Tongue (tissue), 2 donors: ENCODE measurements around the gene FAM204A. TPM values are rescaled to one million over a fixed set of nuclear protein-coding genes. Genes with fewer than 3 reads are reported as not detected.

ENCODE experiments used
- DNase-seq: peaks from one replicate; pipeline ENCODE4 v3.0.0-alpha.2; 2015
- total RNA-seq: library from RNA; depleted of rRNA; stranded (reverse); fragments of >200 nt; gene quantifications from one replicate; pipeline ENCODE4 v1.2.3, GENCODE V29; 2014

Gene FAM204A
- total RNA-seq, result 47.3 TPM

- DNase-seq, result peak; percentile 98
Observed at GRCh38 chr10:118341791-118342637, at the start of gene FAM204A. Gene FAM204A (minus strand): TSS chr10:118342324. CDS start chr10:118336415, 5,909 bp downstream.

GRCh38 chr10:118383699-118384098, 41.6 kb upstream of the FAM204A start:
- no peak for DNase-seq

- DNase-seq, result no peak
Observed at GRCh38 chr10:118383063-118383689, 41.1 kb upstream of the FAM204A start.

GRCh38 chr10:118374404-118374803, 32.3 kb upstream of the FAM204A start:
- DNase-seq, result no peak

- DNase-seq, result no peak
Observed at GRCh38 chr10:118373786-118374185, 31.7 kb upstream of the FAM204A start.

GRCh38 chr10:118370499-118370898, 28.4 kb upstream of the FAM204A start:
- DNase-seq, result no peak

- peak; percentile 13 for DNase-seq
Observed at GRCh38 chr10:118369641-118370205, 27.6 kb upstream of the FAM204A start.

- no peak for DNase-seq
Observed at GRCh38 chr10:118365702-118366101, 23.6 kb upstream of the FAM204A start.

GRCh38 chr10:118362103-118362502, 20.0 kb upstream of the FAM204A start:
- DNase-seq, result no peak

- DNase-seq, result no peak
Observed at GRCh38 chr10:118358327-118358726, 16.2 kb upstream of the FAM204A start.

GRCh38 chr10:118357841-118358240, 15.7 kb upstream of the FAM204A start:
- DNase-seq, result no peak

- no peak for DNase-seq
Observed at GRCh38 chr10:118356628-118357027, 14.5 kb upstream of the FAM204A start.

GRCh38 chr10:118355234-118355633, 13.1 kb upstream of the FAM204A start:
- DNase-seq, result no peak

GRCh38 chr10:118349235-118349634, 7.1 kb upstream of the FAM204A start:
- DNase-seq, result no peak

- no peak for DNase-seq
Observed at GRCh38 chr10:118343549-118343948, 1.4 kb upstream of the FAM204A start.

- DNase-seq, result no peak
Observed at GRCh38 chr10:118343115-118343514, 991 bp upstream of the FAM204A start.

GRCh38 chr10:118342638-118343020, 505 bp upstream of the FAM204A start:
- peak; percentile 29 for DNase-seq

- DNase-seq, result no peak
Observed at GRCh38 chr10:118340486-118340885, 1.6 kb downstream of the FAM204A start.

GRCh38 chr10:118339111-118339510, 3.0 kb downstream of the FAM204A start:
- peak; percentile 50 for DNase-seq

GRCh38 chr10:118337356-118337755, 4.8 kb downstream of the FAM204A start:
- DNase-seq, result no peak

GRCh38 chr10:118333871-118334270, 8.3 kb downstream of the FAM204A start:
- no peak for DNase-seq

- DNase-seq, result peak; percentile 58
Observed at GRCh38 chr10:118332948-118333710, 9.0 kb downstream of the FAM204A start.

GRCh38 chr10:118332236-118332635, 9.9 kb downstream of the FAM204A start:
- no peak for DNase-seq
